ENCODE results near the gene SERPINB10.

SERPINB10 gene

GRCh38 chr18:63907664-63908063 lies at the start of gene SERPINB10:
Gene SERPINB10 (plus strand): TSS chr18:63907958. CDS start chr18:63915511, 7,553 bp downstream.
- Histone ChIP-seq H4K20me1 (ENCODE audit: control insufficient read depth, insufficient read depth, low read depth, low read length) (no peaks in the 10 kb centered on the region), H3K4me3 (ENCODE audit: low read length) (no peak within 1 kb of the TSS), H3K4me2 (ENCODE audit: low read length) (no peak within 1 kb of the TSS), H3K27ac (ENCODE audit: low read depth, low read length) (no peak within 1 kb of the TSS), H3K4me1 (ENCODE audit: control insufficient read depth, low read length) (no peaks in the 10 kb centered on the region), H3K9me3 (ENCODE audit: control insufficient read depth, insufficient read depth, low read length) (no peaks in the 10 kb centered on the region), H3F3A (ENCODE audit: control insufficient read depth, insufficient read depth) (no peaks in the 10 kb centered on the region), H3K79me2 (ENCODE audit: control insufficient read depth, low read length) (no peaks in the 10 kb centered on the region), H3K27me3 (ENCODE audit: control insufficient read depth, low read length) (no peaks in the 10 kb centered on the region), H3K9me2 (replicated peaks; ENCODE audit: control insufficient read depth, low read length) (no peaks in the 10 kb centered on the region), H3K36me3 (ENCODE audit: control insufficient read depth, low read length) (no peaks in the 10 kb centered on the region)
- TF ChIP-seq CTCF (IDR thresholded peaks at IDR 0.05; ENCODE audit: low read depth, low read length, poor library complexity, severe bottlenecking) (no peak), EZH2phosphoT487 (IDR thresholded peaks at IDR 0.05; ENCODE audit: borderline replicate concordance, low read length) (no peak)

- no peak overlapping the region for H3K27ac ChIP-seq (ENCODE audit: low read depth, low read length)
- no peaks in the 10 kb centered on the region for H3K79me2 ChIP-seq (ENCODE audit: control insufficient read depth, low read length)
- TF ChIP-seq CTCF (IDR thresholded peaks at IDR 0.05; ENCODE audit: low read depth, low read length, poor library complexity, severe bottlenecking): no peak
- TF ChIP-seq EZH2phosphoT487 (IDR thresholded peaks at IDR 0.05; ENCODE audit: borderline replicate concordance, low read length): no peak
- no peaks in the 10 kb centered on the region for H3F3A ChIP-seq (ENCODE audit: control insufficient read depth, insufficient read depth)
- no peaks in the 10 kb centered on the region for H3K27me3 ChIP-seq (ENCODE audit: control insufficient read depth, low read length)
- H3K36me3 ChIP-seq (ENCODE audit: control insufficient read depth, low read length): no peaks in the 10 kb centered on the region
- H3K9me2 ChIP-seq (replicated peaks; ENCODE audit: control insufficient read depth, low read length): no peaks in the 10 kb centered on the region
- no peaks in the 10 kb centered on the region for H3K4me1 ChIP-seq (ENCODE audit: control insufficient read depth, low read length)
- H3K4me2 ChIP-seq (ENCODE audit: low read length): no peak overlapping the region
- no peaks in the 10 kb centered on the region for H4K20me1 ChIP-seq (ENCODE audit: control insufficient read depth, insufficient read depth, low read depth, low read length)
- H3K9me3 ChIP-seq (ENCODE audit: control insufficient read depth, insufficient read depth, low read length): no peaks in the 10 kb centered on the region
- no peak overlapping the region for H3K4me3 ChIP-seq (ENCODE audit: low read length)
Measured at GRCh38 chr18:63858456-63858855, 49.3 kb upstream of the SERPINB10 start.

- H3K9me2 ChIP-seq (replicated peaks; ENCODE audit: control insufficient read depth, low read length): no peaks in the 10 kb centered on the region
- H3K4me2 ChIP-seq (ENCODE audit: low read length): no peak overlapping the region
- H3K27ac ChIP-seq (ENCODE audit: low read depth, low read length): no peak overlapping the region
- no peak for TF ChIP-seq EZH2phosphoT487 (IDR thresholded peaks at IDR 0.05; ENCODE audit: borderline replicate concordance, low read length)
- no peak for TF ChIP-seq CTCF (IDR thresholded peaks at IDR 0.05; ENCODE audit: low read depth, low read length, poor library complexity, severe bottlenecking)
- no peaks in the 10 kb centered on the region for H3K79me2 ChIP-seq (ENCODE audit: control insufficient read depth, low read length)
- H4K20me1 ChIP-seq (ENCODE audit: control insufficient read depth, insufficient read depth, low read depth, low read length): no peaks in the 10 kb centered on the region
- no peaks in the 10 kb centered on the region for H3K36me3 ChIP-seq (ENCODE audit: control insufficient read depth, low read length)
- H3K4me3 ChIP-seq (ENCODE audit: low read length): no peak overlapping the region
- H3F3A ChIP-seq (ENCODE audit: control insufficient read depth, insufficient read depth): no peaks in the 10 kb centered on the region
- H3K9me3 ChIP-seq (ENCODE audit: control insufficient read depth, insufficient read depth, low read length): no peaks in the 10 kb centered on the region
- no peaks in the 10 kb centered on the region for H3K4me1 ChIP-seq (ENCODE audit: control insufficient read depth, low read length)
- H3K27me3 ChIP-seq (ENCODE audit: control insufficient read depth, low read length): no peaks in the 10 kb centered on the region
Measured at GRCh38 chr18:63859781-63860475, 47.8 kb upstream of the SERPINB10 start.
